Measurements from ENCODE around the gene PLPP3. TPM values are rescaled to one million over a fixed set of nuclear protein-coding genes. Genes with fewer than 3 reads are reported as not detected.

The PLPP3 gene
- total and polyA plus RNA-seq, 2 of the 8 experiments (the other 6 are each of a cell fraction or from before 2014, with no cell fraction given): 33.2 to 42.0 TPM

- H4K91ac ChIP-seq (replicated peaks; ENCODE audit: insufficient read length, low read length): no peak overlapping the region
- H3K4ac ChIP-seq (replicated peaks; ENCODE audit: insufficient read length, low read depth, low read length): no peak overlapping the region
- H2BK20ac ChIP-seq (ENCODE audit: low read length): no peak overlapping the region
- H3K27ac ChIP-seq (ENCODE audit: low read depth, low read length): no peak overlapping the region
- ChIA-PET POLR2A (ENCODE audit: partially characterized antibody) (interaction anchor here (1.3 kb wide), 1 partner anchor 107 kb away, joined by 3 read pairs; no protein-coding TSS in a partner anchor), CTCF (ENCODE audit: partially characterized antibody) (interaction anchor here (0.5 to 2.9 kb wide), 54 partner anchors 8 to 1300 kb away, joined by 3 to 17 read pairs (median 4); no protein-coding TSS in a partner anchor)
- H3K36me3 ChIP-seq (ENCODE audit: control insufficient read depth in 2 of 4, insufficient read depth in 4 of 4, low read length in 3 of 4): no peaks in the 10 kb centered on the region
- H4K8ac ChIP-seq (ENCODE audit: extremely low read depth, insufficient read depth, low read length): no peak overlapping the region
- no peak overlapping the region for H3K23ac ChIP-seq (ENCODE audit: insufficient read length)
- no peak overlapping the region for H2AK5ac ChIP-seq (ENCODE audit: low read depth, low read length)
- no peak overlapping the region for H2BK5ac ChIP-seq (ENCODE audit: low read depth, low read length)
- H3K9ac ChIP-seq (replicated peaks in 1 of 4; ENCODE audit: extremely low read depth in 1 of 4, low read depth in 3 of 4, low read length in 3 of 4): no peak overlapping the region
- no peak overlapping the region for H3K14ac ChIP-seq (ENCODE audit: insufficient read length)
- WGBS, 2 experiments (ENCODE audit: extremely low coverage in 1 of 2, insufficient coverage in 1 of 2, insufficient read length in 1 of 2, insufficient replicate concordance in 2 of 2, low coverage in 1 of 2, low lambda C conversion rate in 2 of 2, missing lambda C conversion rate in 1 of 2): 83% methylated on average over 2 of the region's 2 CpGs; no CpG with 5 or more reads in 1 of the 2 experiments
- H4K20me1 ChIP-seq (replicated peaks in 1 of 2; ENCODE audit: control insufficient read depth in 1 of 2, insufficient read depth in 2 of 2, low read length in 2 of 2): no peaks in the 10 kb centered on the region
- peaks cover 0 to 3% of the 10 kb centered on the region in 2 experiments; a peak in 1 of 4 replicates for H3K79me2 ChIP-seq (ENCODE audit: control insufficient read depth in 1 of 2, insufficient read depth in 2 of 2, low read length in 2 of 2)
- H3K9me3 ChIP-seq (ENCODE audit: insufficient read depth in 2 of 2, low read depth in 1 of 2, low read length in 1 of 2): no peaks in the 10 kb centered on the region
- no peak overlapping the region for H2BK120ac ChIP-seq (replicated peaks; ENCODE audit: low read depth, low read length)
- no peaks in the 10 kb centered on the region for H3K27me3 ChIP-seq (replicated peaks in 1 of 4; ENCODE audit: control insufficient read depth in 3 of 4, extremely low read depth in 1 of 4, insufficient read depth in 3 of 4, low read length in 3 of 4)
- H2BK15ac ChIP-seq (ENCODE audit: low read length): no peak overlapping the region
- no peak overlapping the region for H3K18ac ChIP-seq (ENCODE audit: extremely low read depth, low read length)
- no peak for TF ChIP-seq CEBPB (IDR thresholded peaks at IDR 0.05; ENCODE audit: low read depth, low read length)
- TF ChIP-seq KDM1A (IDR thresholded peaks at IDR 0.05; ENCODE audit: borderline replicate concordance, low read length): peak; percentile 84
- no peak for TF ChIP-seq CTCF (IDR thresholded peaks at IDR 0.05; ENCODE audit: control extremely low read depth in 1 of 3, insufficient read depth in 1 of 3, low read depth in 1 of 3, low read length in 3 of 3)
- no peak for TF ChIP-seq SUZ12 (IDR thresholded peaks at IDR 0.05; ENCODE audit: low read length)
- TF ChIP-seq HDAC2 (IDR thresholded peaks at IDR 0.05; ENCODE audit: borderline replicate concordance in 1 of 2, low read depth in 2 of 2, low read length in 2 of 2): peak in 1 of 2 experiments; percentile 51; a peak in 1 of 4 replicates
- no peak overlapping the region for H3K4me2 ChIP-seq (ENCODE audit: insufficient read depth in 1 of 2, low read depth in 2 of 2, low read length in 2 of 2)
- H3K79me1 ChIP-seq (ENCODE audit: low read depth, low read length): no peaks in the 10 kb centered on the region
- H3K56ac ChIP-seq (replicated peaks; ENCODE audit: insufficient read length, low read depth, low read length): no peak overlapping the region
- no peak overlapping the region for H3K4me3 ChIP-seq (ENCODE audit: extremely low read depth in 1 of 4, insufficient read depth in 2 of 4, low read depth in 3 of 4, low read length in 4 of 4)
- no peak overlapping the region for H2BK12ac ChIP-seq (ENCODE audit: low read depth, low read length)
- H3K23me2 ChIP-seq (ENCODE audit: low read depth, low read length): no peaks in the 10 kb centered on the region
- peaks cover 0 to 8% (median 0%) of the 10 kb centered on the region in 4 experiments; a peak in 4 of 7 replicates for H3K4me1 ChIP-seq (replicated peaks in 1 of 4; ENCODE audit: control insufficient read depth in 3 of 4, insufficient read depth in 4 of 4, low read length in 3 of 4)
- H4K5ac ChIP-seq (ENCODE audit: insufficient read length, low read depth, low read length): no peak overlapping the region
- no peak for FAIRE-seq
- H2AFZ ChIP-seq (ENCODE audit: low read length): no peak overlapping the region
- DNase-seq (ENCODE audit: low read depth in 1 of 2, low spot score in 2 of 2): no peak
Measured at GRCh38 chr1:56583957-56584468, 4.7 kb upstream of the PLPP3 start.

Data from H1 (cell line).